Psoas muscle (tissue), 8 donors: ENCODE data around the gene UBIAD1. TPM values are rescaled to one million over a fixed set of nuclear protein-coding genes. Genes with fewer than 3 reads are reported as not detected.

ENCODE experiments used
- ATAC-seq, 4 donors: fragments of 200-7000 bp; cut with Tn5 transposase; one replicate each; pipeline ENCODE4 v1.9.1; 2020; ENCODE audit warnings: moderate library complexity in 3 of 4, mild to moderate bottlenecking in 2 of 4
- DNase-seq, 2 donors: peaks; one replicate each; pipeline ENCODE4 v3.0.0-alpha.2; 2020
- H3K27ac ChIP-seq: fragments of 200-600 bp; one replicate; pipeline ENCODE4 v1.8.0; 2022
- H3K27me3 ChIP-seq, 3 donors: fragments of 200-600 bp in 1 of 3; one replicate each; pipeline versions ENCODE4 v1.6.1 to v1.8.0; 2013 to 2022; ENCODE audit warnings: low read length in 2 of 3, mild to moderate bottlenecking in 2 of 3, moderate library complexity in 1 of 3; ENCODE audit not compliant: insufficient read depth in 3 of 3
- H3K36me3 ChIP-seq, 2 donors: fragments of 200-600 bp in 1 of 2; one replicate each; pipeline versions ENCODE4 v1.6.1 to v1.8.0; 2013 to 2022; ENCODE audit warnings: low read depth in 1 of 2, mild to moderate bottlenecking in 1 of 2, moderate library complexity in 1 of 2; ENCODE audit not compliant: insufficient read depth in 1 of 2
- H3K4me1 ChIP-seq: fragments of 200-600 bp; one replicate; pipeline ENCODE4 v1.8.0; 2022
- H3K4me3 ChIP-seq: fragments of 200-600 bp; one replicate; pipeline ENCODE4 v1.8.0; 2022; ENCODE audit warnings: mild to moderate bottlenecking
- H3K9me3 ChIP-seq: fragments of 200-600 bp; one replicate; pipeline ENCODE4 v1.8.0; 2022
- CTCF ChIP-seq: fragments of 200-600 bp; IDR thresholded peaks from one replicate; pipeline ENCODE4 v1.8.0; 2022; ENCODE audit warnings: antibody characterized with exemption
- WGBS, 3 donors: extraction: QIAGEN DNeasy Blood & Tissue Kit; methylation state at CpG; one replicate each; pipeline versions ENCODE4 v1.1.6 to v1.1.7; 2013; 5-methylcytosine and 5-hydroxymethylcytosine counted together
- intact Hi-C, 2 donors: fragments of 100-400 bp; cut with DNase I; formaldehyde crosslinking; loops; one replicate each; pipeline versions ENCODE4 v1.11.0 to v1.14.2; 2022
- long read RNA-seq, 2 donors: library from polyadenylated mRNA; unstranded; transcript quantifications; one replicate each; pipeline ENCODE4 v2.0.0, GENCODE V29; 2021
- polyA plus RNA-seq, 3 donors: library from polyadenylated mRNA; stranded (reverse); fragments of 200-250 nt; gene quantifications; one replicate each; pipeline ENCODE4 v1.2.3, GENCODE V29; 2013
- total RNA-seq, 4 donors: library from RNA; stranded (reverse); fragmentation: NEBNext Ultra II Directional in 2 of 4; extraction: Animal tissue kit (Norgen Biotek cat#: 25700) in 2 of 4; gene quantifications; one replicate each; pipeline versions ENCODE4 v1.2.1 to v1.2.4, GENCODE V29; 2021 to 2023
- donor health status: healthy with polysubstance abuse.
- donor health status: DM: no; HTN: no; CAD: no; lungs with moderate emphysema.
- donor health status: Bipolar disorder and iron deficiency.
- donor health status: healthy.
- donor health status: DM: yes; HTN: yes; CAD: no.
- donor health status: DM: no; HTN: no; CAD: no.
- donor health status: DM: no; HTN: no; CAD: no.
- donor health status: DM: yes; HTN: yes; CAD: no.

UBIAD1 gene
- total RNA-seq (10 to 100 TPM; 21.9 to 29.4 (median 26.7) TPM), polyA plus RNA-seq (10 to 100 TPM; 19.0 to 28.3 (median 24.4) TPM)
- long read RNA-seq, donor 1, transcript UBIAD1-202 (2 exons, 3,646 nt) = major isoform, 42 of 55 reads
- long read RNA-seq, donor 1, partial matches to known transcripts = 0 of 55 reads
- long read RNA-seq, donor 1, other reads (novel, unspliced or antisense) = 13 of 55 reads
- long read RNA-seq, donor 2, transcript UBIAD1-202 (2 exons, 3,646 nt) = major isoform, 70 of 93 reads
- long read RNA-seq, donor 2, partial matches to known transcripts = 0 of 93 reads
- long read RNA-seq, donor 2, other reads (novel, unspliced or antisense) = 21 of 93 reads

GRCh38 chr1:11272832-11273594 is at the start of gene UBIAD1:
UBIAD1 (plus strand) TSS chr1:11273198; CDS start chr1:11273532, 334 bp downstream.
- no peak for TF ChIP-seq CTCF
- Histone ChIP-seq H3K9me3 (no peaks in the 10 kb centered on the region), H3K27me3 (no peaks in the 10 kb centered on the region), H3K27ac (peak within 1 kb of the TSS; percentile 98), H3K4me3 (peak within 1 kb of the TSS; percentile 76), H3K4me1 (peaks cover 28% of the 10 kb centered on the region), H3K36me3 (peaks cover 4 to 23% of the 10 kb centered on the region in 2 donors)
- WGBS, 3 donors = 0 to 1% (median 1%) methylated on average over 27 to 59 of the region's 64 CpGs
- DNase-seq = peak; percentile 88 to 93
- intact Hi-C loops = loop anchor here in 1 of 2 donors (10.0 kb wide), 1 partner anchor 462 kb away; the partner anchor contains the start of gene AGTRAP
- peak; percentile 91 to 95 (median 94) for ATAC-seq

GRCh38 chr1:11227106-11228077 is 45.6 kb upstream of the UBIAD1 start:
- no peak overlapping the region for H3K4me3 ChIP-seq
- H3K27ac ChIP-seq = no peak overlapping the region
- no peak for TF ChIP-seq CTCF
- H3K27me3 ChIP-seq = no peaks in the 10 kb centered on the region
- no peaks in the 10 kb centered on the region for H3K9me3 ChIP-seq
- intact Hi-C loops = loop anchor here in 1 of 2 donors (10.0 kb wide), 1 partner anchor 103 kb away; no protein-coding TSS in a partner anchor
- no peak for ATAC-seq
- no peaks in the 10 kb centered on the region for H3K4me1 ChIP-seq
- 88 to 93% (median 91%) methylated on average over 10 of the region's 10 CpGs for WGBS, 3 donors
- peaks cover 19 to 94% of the 10 kb centered on the region in 2 donors for H3K36me3 ChIP-seq
- no peak for DNase-seq

GRCh38 chr1:11229203-11229602 is 43.8 kb upstream of the UBIAD1 start:
- peaks cover 21 to 98% of the 10 kb centered on the region in 2 donors for H3K36me3 ChIP-seq
- H3K4me1 ChIP-seq = no peaks in the 10 kb centered on the region
- H3K4me3 ChIP-seq = no peak overlapping the region
- no peaks in the 10 kb centered on the region for H3K27me3 ChIP-seq
- DNase-seq (no peak), ATAC-seq (no peak)
- WGBS, 3 donors = 90 to 95% (median 91%) methylated on average over 4 of the region's 4 CpGs
- TF ChIP-seq CTCF = no peak
- H3K27ac ChIP-seq = no peak overlapping the region
- no peaks in the 10 kb centered on the region for H3K9me3 ChIP-seq
- intact Hi-C loops = loop anchor here in 1 of 2 donors (10.0 kb wide), 1 partner anchor 104 kb away; no protein-coding TSS in a partner anchor

- Histone ChIP-seq H3K4me1 (peaks cover 21% of the 10 kb centered on the region), H3K9me3 (no peaks in the 10 kb centered on the region), H3K36me3 (peaks cover 23 to 90% of the 10 kb centered on the region in 2 donors), H3K27me3 (no peaks in the 10 kb centered on the region), H3K27ac (no peak overlapping the region), H3K4me3 (no peak overlapping the region)
- intact Hi-C loops = loop anchor here in 1 of 2 donors (5.0 kb wide), 1 partner anchor 56 kb away; no protein-coding TSS in a partner anchor
- 97 to 99% (median 98%) methylated on average over 2 of the region's 2 CpGs for WGBS, 3 donors
- ATAC-seq = no peak
- no peak for DNase-seq
- no peak for TF ChIP-seq CTCF
These were observed 39.8 kb upstream of the UBIAD1 start for GRCh38 chr1:11233208-11233607.
